ENCODE results near the gene ELAC1. TPM values are rescaled to one million over a fixed set of nuclear protein-coding genes. Genes with fewer than 3 reads are reported as not detected.
"Not testable (repeated sequence)": the region's sequence is repeated elsewhere in the genome, so short reads cannot be mapped to it uniquely, and the experiment has no call there.

The ELAC1 gene
- total RNA-seq, 1 donor from 2014 or later: 7.2 TPM

DNA sequence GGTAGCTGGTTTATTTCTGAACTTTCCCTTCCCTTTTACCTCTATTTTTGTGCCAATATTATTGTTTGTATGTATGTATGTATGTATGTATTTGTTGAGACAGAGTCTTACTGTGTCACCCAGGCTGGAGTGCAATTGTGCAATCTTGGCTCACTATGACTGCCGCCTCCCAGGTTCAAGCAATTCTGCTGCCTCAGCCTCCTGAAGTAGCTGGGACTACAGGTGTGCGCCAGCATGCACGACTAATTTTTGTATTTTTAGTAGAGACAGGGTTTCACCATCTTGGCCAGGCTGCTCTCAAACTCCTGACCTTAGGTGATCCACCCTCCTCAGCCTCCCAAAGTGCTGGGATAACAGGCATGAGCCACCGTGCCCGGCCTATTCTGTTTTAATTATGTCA lies 4.6 kb downstream of the ELAC1 start:
- DNase-seq (ENCODE audit: extremely low read depth, low read depth, low spot score): not testable (repeated sequence)

DNA sequence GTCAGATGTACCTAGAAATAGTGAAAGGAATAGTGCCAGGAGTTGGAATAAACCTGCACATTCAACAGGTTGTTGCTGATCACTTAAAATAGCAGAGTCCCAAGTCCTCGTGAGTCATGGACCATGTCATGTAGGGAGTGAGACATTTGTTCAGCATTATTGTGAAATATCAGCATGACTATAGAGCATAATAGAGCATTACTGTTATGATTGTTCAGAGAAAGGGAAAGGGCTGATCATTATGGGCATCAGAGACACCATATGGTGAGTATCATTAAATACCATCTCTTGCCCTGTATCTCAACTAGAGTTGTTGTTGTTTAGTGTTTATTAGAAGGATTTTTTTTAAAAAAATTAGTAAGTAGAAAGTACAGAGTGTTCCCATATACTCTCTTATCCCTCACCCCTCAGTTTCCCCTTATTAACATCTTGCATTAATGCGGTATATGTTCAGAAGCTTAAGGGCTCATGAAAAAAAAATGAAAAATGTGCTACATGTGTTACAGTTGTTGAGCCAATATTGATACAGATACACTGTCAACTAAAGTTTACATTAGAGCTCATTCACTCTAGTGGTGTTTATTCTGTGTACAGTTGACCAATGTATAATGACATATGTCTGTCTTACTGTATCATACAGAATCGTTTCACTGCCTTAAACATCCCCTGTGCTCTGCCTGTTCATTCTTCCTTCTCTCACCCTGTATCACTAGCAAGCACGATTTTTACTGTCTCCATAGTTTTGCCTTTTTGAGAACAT lies 5.7 kb downstream of the ELAC1 start:
- DNase-seq (ENCODE audit: extremely low read depth, low read depth, low spot score): no peak

DNA sequence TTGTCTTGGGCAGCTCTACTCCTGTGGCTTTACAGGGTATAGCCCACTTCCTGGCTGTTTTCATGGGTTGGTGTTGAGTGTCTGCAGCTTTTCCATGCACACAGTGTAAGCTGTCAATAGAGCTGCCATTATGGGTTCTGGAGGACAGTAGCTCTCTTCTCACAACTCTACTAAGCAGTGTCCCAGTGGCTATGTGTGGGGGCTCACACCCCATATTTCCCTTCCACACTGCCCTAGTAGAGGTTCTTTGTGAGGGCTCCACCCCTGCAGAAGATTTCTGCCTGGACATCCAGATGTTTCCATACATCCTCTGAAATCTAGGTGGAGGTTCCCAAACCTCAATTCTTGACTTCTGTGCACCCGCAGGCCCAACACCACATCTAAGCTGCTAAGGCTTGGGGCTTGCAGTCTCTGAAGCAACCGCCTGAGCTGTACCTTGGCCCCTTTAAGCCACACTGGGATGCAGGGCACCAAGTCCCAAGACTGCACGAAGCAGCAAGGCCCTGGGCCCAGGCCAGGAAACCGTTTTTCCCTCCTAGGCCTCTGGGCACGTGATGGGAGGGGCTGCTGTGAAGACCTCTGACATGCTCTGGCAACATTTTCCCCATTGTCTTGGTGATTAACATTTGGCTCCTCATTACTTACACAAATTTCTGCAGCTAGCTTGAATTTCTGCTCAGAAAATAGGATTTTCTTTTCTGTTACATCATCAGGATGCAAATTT lies 9.4 kb downstream of the ELAC1 start:
- no peak for DNase-seq (ENCODE audit: extremely low read depth, low read depth, low spot score)

DNA sequence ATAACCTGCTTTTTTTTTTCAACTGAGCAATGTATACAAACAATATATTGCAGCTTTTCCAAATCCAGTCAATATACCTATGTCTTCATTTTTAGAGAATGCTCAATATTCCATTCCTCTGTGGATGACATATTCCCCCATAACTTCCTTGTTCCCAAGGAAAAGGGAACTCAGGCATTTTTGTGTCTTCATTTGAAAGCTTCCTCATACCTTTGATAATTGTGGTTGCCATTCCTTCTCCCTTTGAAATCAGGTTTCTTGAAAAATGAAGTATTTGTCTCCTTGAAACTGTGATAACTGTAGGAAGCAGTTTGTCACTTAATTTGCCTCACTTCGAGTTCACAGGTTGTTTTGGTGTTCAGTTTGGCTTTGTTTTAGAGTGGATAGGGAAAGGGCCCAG lies 13.5 kb downstream of the ELAC1 start:
- no peak for DNase-seq (ENCODE audit: extremely low read depth, low read depth, low spot score)

DNA sequence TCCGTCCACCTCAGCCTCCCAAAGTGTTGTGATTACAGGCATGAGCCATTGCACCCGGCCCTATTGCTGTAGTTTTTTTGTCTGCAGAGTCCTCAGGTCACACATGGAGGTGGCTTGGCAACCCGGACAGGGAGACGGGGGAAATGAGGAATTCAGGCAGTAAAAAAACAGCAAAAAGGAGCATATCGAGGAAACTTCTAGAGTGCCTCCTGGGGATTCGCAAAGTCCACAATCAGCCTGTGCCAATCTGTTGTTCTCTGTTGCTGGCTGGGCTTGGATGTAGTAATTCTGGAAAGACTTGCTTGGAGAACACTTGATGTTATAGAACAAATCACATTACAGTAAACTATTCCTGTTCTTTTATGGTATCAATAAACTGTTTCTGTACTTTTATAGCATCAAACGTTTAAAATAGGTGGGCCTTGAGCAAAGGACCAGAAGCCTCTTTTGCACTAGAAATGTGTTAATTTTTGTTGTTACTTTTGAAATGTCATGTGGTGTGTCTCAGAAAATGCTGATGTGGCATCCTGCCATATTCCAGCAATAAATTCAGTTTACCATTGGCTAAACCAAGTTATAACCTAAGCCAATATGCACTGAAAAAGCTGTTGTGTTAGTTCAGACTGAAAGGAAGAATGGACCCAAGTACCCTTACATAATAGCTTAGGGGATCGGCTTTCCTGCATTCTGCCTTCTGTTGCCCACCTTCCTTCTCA lies 14.4 kb downstream of the ELAC1 start:
- no peak for DNase-seq (ENCODE audit: extremely low read depth, low read depth, low spot score)

DNA sequence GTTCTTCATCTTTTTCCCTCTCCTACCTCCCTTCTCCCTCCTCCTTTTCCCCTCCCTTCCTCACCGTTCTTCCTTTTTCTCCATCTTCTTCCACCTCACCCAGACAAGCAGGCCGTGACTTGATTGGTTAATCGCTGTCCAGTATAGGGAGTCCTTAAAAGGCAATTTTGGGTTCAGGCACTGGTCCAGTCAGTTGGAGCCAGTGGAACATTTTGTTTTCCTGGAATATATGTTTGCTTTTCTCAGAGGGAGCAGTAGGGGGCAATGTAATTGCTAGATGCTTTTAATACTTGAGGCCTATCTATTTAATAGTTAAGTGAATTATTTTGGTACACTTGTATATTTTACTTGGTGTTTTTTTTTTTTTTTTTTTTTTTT lies 15.0 kb downstream of the ELAC1 start:
- no peak for DNase-seq (ENCODE audit: extremely low read depth, low read depth, low spot score)

DNA sequence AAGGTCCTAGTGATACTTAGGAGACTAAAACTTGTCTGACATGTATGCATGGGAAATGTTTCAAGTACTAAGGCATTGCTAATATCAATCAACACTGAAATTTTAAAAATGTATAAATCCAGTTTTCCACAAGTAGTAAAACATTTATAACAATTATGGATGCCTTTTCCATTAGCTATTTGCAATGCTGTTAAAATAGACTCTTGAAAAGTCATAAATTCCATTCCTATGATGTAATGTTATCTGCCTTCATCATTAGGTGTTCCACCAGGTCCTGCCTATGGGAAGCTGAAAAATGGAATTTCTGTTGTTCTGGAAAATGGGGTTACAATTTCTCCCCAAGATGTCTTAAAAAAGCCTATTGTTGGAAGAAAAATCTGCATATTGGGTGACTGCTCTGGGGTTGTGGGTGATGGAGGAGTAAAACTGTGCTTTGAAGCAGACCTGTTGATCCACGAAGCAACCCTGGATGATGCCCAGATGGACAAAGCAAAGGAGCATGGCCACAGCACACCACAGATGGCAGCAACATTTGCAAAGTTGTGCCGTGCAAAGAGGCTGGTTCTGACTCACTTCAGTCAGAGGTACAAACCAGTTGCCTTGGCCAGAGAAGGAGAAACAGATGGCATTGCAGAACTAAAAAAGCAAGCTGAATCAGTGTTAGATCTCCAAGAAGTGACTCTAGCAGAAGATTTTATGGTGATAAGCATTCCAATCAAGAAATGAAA lies 18.7 kb downstream of the ELAC1 start:
- no peak for DNase-seq (ENCODE audit: extremely low read depth, low read depth, low spot score)

DNA sequence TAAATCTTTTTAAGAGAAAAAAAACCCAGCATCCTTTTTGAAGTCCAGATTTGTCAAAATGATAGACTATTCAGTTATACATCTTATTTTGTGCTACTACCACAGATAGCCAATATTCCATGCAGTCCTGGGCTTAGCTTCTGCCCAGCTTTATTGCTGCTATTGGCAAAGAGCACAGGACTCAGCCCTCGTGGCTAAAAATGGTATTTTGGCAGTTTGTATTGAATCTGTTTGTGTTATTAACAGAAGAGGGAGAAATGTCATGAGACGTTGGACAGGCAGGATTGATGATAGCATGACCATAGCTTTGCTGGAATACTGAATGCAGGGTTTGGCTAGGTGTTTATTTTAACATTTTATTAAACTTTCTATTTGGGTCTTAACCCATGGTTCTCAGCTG lies 19.4 kb downstream of the ELAC1 start:
- DNase-seq (ENCODE audit: extremely low read depth, low read depth, low spot score): no peak

DNA sequence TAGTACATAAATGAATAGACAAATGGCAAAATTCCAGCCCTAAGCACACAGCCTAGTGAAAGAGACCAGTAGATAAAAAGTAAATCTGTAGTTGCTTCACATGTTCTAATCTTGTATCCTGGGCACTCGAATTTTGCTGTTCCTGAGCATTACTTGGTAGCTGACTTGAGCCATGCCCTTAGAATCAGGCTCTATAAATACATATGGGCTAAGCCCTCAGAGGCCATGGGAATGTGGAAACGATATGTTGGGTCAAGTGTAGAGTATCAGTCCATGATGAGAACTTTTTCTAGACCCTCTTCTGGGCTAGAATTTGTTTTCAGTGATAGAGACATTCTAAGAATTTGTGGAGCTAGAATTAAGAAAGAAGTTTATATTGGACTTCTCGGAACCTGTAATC lies 21.9 kb downstream of the ELAC1 start:
- DNase-seq (ENCODE audit: extremely low read depth, low read depth, low spot score): no peak

DNA sequence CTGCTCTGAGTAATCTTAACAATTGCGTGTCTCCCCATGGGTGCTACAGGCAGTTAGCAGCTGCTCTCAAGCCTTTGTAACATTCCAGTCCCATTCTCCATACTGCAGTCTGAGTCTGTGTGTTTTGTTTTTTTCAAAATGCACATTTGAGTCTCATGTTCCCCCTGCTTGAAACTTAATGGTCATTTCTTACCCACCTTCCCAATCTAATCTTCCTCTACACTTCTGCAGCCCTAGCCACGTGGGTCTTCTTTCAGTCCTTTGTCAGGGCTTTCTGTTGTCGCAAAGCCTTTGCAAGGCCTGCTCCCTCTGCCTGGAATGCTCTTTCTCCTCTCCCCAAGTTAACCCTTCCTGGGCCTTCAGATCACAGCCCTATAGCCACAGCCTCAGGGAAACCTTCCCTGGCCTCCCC lies 24.5 kb downstream of the ELAC1 start:
- no peak for DNase-seq (ENCODE audit: extremely low read depth, low read depth, low spot score)

DNA sequence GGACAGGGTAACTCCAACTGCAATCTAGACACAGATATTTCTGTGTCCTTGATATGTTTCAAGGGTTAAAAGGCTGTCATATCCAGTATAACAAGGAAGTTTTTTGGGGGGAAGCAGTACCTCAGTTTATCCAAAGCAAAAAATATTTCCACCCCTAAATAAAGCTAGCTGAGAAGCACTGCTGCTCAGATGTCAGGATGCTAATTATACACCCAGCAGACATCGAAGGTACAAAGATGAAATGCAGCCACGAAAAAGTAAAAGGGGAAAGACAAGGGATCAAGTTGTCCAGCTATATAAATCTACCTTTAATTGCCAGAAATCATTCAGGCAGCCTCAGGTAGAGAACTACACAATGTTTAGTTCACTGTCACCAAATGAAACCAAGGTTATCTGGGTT lies 26.2 kb downstream of the ELAC1 start:
- no peak for DNase-seq (ENCODE audit: extremely low read depth, low read depth, low spot score)

DNA sequence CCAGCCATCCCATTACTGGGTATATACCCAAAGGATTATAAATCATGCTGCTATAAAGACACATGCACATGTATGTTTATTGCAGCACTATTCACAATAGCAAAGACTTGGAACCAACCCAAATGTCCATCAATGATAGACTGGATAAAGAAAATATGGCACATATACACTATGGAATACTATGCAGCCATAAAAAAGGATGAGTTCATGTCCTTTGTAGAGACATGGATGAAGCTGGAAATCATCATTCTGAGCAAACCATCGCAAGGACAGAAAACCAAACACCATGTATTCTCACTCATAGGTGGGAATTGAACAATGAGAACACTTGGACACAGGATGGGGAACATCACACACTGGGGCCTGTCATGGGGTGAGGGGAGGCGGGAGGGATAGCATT lies 35.3 kb downstream of the ELAC1 start:
- not testable (repeated sequence) for DNase-seq (ENCODE audit: extremely low read depth, low read depth, low spot score)

DNA sequence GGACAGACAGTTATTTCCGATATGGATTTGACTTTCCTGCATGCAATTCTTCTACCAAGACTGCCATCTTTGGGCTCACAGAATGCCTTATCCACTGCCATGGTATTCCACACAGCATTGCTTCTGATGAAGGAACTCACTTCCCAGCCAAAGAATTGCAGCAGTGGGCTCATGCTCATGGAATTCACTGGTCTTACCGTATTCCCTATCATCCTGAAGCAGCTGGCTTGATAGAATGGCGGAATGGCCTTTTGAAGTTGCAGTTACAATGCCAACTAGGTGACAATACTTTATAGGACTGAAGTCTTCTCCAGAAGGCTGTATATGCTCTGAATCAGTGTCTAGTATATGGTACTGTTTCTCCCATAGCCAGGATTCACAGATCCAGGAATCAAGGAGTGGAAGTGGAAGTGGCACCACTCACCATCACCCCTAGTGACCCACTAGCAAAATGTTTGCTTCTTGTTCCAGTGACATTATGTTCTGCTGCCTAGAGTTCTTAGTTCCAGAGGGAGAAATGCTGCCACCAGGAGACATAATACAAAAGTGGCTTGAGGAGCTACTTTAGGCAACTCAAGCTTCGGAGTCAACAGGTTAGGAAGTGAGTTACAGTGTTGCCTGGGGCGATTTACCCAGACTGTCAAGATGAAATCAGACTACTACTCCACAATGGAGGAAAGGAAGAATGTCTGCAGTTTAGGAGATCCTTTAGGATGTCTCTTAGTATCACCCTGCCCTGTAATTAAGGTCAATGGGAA lies 38.4 kb downstream of the ELAC1 start:
- DNase-seq (ENCODE audit: extremely low read depth, low read depth, low spot score): no peak

DNA sequence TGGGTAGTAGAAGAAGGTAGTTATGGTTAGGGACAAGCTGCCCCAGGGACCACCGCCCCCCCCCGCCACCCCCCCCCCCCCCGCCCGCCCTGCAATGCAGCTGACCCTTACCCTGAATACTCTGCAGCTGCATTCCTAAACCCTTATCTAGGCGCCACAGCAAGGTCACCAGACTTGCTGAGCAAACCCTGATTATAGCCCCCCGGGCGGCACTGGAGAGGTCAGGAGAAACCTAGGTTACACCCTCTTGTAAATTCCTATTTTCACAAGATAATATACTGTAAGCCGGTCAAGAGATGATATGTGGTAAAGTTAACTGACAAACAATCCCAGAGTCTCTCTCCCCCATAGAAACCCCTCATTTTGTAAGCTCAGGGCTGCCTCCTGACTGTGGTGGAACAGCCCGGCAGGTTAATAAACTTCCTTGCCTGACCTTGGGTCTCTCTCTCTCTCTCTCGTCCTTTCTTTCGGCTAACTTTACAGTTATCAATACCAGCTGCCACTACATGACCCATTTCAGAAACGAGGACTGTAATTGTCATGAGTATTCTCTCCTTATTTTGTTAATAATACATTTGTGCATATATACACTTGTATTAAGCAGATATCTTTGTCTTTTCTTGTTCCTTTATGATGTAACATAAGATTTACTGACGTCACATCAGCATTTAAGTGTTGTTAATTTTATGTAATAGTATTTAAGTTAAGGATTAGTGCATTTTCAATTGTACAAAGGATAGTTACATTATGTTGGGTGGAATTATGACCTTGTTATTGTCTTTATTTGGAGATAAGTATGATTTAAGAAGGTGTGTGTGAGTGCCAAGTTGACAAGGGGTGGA lies 39.3 kb downstream of the ELAC1 start:
- DNase-seq (ENCODE audit: extremely low read depth, low read depth, low spot score): no peak

DNA sequence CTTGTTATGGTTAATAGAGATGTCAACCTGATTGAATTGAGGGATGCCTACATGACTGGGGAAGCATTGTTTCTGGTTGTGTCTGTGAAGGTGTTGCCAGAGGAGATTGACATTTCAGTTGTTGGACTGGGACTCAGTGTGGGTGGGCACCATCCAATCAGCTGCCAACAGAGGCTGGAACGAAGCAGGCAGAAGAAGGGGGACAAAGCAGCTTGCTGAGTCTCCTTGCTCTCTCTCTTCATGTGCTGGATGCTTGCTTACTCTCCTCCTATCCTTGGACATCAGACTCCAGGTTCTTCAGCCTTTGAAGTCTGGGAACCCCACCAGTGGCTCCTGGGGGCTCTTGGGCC lies 39.9 kb downstream of the ELAC1 start:
- DNase-seq (ENCODE audit: extremely low read depth, low read depth, low spot score): no peak

DNA sequence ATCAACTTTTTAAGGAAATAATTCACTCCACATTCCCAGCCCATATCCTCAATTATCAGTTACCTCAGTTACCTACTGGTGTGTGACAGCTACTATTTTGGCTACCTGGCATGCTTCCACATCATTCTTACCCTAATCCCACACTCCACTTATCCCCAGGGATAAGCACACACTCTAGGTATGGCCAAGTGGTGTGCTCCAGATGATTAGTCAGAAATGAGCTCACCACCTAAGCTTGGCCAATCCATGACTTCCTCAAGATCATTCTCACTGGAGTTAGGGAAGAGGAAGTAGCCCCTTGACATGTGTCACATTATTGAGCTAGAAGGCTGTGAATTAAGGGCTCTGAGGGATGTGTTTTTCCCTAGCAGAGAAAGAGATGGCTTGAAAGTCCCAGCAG lies 41.2 kb downstream of the ELAC1 start:
- no peak for DNase-seq (ENCODE audit: extremely low read depth, low read depth, low spot score)

DNA sequence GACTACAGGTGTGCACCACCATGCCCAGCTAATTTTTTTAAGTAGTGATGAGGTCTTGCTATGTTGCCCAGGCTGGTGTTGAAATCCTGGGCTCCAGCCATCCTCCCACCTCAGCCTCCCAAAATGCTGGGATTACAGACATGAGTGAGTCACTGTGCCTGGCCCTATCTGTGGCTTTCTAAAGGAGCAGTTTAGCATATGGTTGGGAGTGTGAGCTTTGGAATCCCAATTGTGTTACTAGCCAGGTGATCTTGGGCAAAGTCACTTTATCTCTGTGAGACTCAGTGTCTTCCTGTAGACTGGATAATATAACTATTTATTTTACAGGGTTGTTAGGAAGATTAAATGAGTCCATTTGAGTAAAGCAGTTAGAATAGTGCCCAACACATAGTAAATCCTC lies 42.4 kb downstream of the ELAC1 start:
- DNase-seq (ENCODE audit: extremely low read depth, low read depth, low spot score): no peak

DNA sequence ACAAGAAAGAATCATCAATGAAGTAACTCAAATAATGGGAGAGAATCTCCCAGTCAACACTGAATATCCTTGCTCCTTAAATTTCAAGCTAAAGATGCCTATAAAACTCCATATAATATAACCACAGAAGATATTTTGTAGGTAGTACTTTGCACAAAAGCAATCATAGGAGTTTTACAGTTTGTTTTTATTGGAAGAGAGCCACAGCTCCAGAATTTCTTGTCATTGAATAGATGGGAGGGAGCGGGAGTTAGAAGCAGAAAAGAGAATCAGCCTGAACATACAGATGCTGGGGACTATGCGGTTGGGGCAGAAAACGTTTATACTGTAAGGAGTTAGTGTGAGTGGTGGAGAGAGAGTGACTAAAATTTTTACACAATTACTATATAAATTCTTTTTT lies 43.9 kb downstream of the ELAC1 start:
- DNase-seq (ENCODE audit: extremely low read depth, low read depth, low spot score): no peak

DNA sequence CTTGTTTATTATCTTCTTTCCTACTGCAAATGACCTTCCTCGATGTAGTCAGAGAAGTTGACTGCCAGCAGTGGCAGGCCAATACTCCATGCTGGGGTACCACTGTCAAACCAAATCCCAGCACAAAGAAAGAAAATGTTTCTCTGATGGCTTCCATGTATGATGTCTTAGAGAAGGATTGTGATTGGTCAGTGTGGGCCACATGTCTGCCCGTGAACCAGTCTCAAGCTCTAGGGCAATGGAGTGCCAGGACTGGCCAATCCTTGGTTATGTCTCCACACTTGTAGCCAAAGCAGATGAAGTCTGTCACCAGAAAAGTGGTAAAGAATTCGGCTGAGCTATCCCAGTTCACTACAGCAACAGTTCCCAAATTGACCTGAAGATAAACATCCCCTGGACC lies 44.6 kb downstream of the ELAC1 start:
- DNase-seq (ENCODE audit: extremely low read depth, low read depth, low spot score): no peak

DNA sequence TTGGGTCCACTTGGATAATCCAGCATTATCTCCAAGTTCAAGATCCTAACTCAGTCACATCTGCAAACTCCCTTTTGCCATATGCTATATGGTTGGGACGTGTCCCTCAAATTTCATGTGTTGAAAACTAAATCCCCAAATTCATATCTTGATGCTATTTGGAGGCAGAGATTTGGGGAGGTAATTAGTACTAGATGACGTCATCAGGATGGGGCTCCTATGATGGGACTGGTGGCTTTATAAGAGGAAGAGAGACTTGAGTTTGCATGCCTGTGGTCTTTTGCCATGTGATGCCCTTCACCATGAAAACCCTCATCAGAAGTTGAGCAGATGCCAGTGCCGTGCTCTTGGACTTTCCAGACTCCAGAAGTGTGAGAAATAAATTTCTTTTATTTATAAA lies 45.4 kb downstream of the ELAC1 start:
- no peak for DNase-seq (ENCODE audit: extremely low read depth, low read depth, low spot score)

Data from glomerular endothelial cell (primary cell).